ENCODE measurements around the gene CHCHD3. TPM values are rescaled to one million over a fixed set of nuclear protein-coding genes. Genes with fewer than 3 reads are reported as not detected.
A peak's percentile ranks its signal among the peaks of the same experiment; 100 is the strongest.

The CHCHD3 gene
- total RNA-seq, 1 experiment from 2014 or later, result 100 TPM

DNA sequence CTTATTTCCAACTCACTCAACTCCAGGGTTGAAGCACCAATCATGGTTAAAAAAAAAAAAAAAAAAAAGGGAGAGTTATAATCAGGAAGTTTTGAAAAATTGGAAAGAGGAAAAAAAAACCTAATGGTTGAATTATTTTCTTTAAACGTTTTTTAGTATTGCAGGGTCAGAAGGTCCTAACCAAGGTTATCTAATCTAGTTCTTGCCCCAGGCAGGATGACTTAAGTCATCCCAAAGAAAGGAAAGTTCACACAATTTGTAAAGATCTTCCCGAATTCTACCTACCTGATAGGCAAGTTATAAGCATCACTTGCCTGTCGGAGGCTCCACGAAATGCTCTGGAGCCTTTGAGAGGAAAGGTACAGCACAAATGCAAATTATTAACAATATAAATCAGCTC, 297.5 kb downstream of the CHCHD3 start:
- no peaks in the 10 kb centered on the region for H3K9me2 ChIP-seq (ENCODE audit: insufficient read depth)
- H3K4me1 ChIP-seq (replicated peaks; ENCODE audit: insufficient read depth), result no peaks in the 10 kb centered on the region
- H3K36me3 ChIP-seq (ENCODE audit: low read depth), result 0 out of 2 replicates have a peak, but pooled peaks cover 4% of the 10 kb centered on the region
- no peak overlapping the region for H2AFZ ChIP-seq
- no peaks in the 10 kb centered on the region for H4K20me1 ChIP-seq (ENCODE audit: insufficient read depth)
- ChIA-PET CTCF (interaction anchor here (0.7 kb wide), 1 partner anchor 687 kb away, joined by 5 read pairs; no protein-coding TSS in a partner anchor), POLR2A (ENCODE audit: unreplicated experiment) (interaction anchor here (0.5 to 0.7 kb wide), 2 partner anchors 513 to 1212 kb away, joined by 4 read pairs; no protein-coding TSS in a partner anchor)
- no TSS peak for BruUV-seq (replicated peaks)
- no peaks in the 10 kb centered on the region for H3F3A ChIP-seq (ENCODE audit: insufficient read depth, low read depth)
- DNase-seq, result no peak
- H3K4me3 ChIP-seq, result no peak overlapping the region
- H3K79me2 ChIP-seq (ENCODE audit: low read depth), result no peaks in the 10 kb centered on the region
- H3K4me2 ChIP-seq, result no peak overlapping the region
- H3K27me3 ChIP-seq (ENCODE audit: insufficient read depth, low read depth), result no peaks in the 10 kb centered on the region
- intact Hi-C loops (cut with micrococcal nuclease; ENCODE audit: unreplicated experiment), result no loop called here
- no peak overlapping the region for H3K27ac ChIP-seq
- TF ChIP-seq, protein P1, sequence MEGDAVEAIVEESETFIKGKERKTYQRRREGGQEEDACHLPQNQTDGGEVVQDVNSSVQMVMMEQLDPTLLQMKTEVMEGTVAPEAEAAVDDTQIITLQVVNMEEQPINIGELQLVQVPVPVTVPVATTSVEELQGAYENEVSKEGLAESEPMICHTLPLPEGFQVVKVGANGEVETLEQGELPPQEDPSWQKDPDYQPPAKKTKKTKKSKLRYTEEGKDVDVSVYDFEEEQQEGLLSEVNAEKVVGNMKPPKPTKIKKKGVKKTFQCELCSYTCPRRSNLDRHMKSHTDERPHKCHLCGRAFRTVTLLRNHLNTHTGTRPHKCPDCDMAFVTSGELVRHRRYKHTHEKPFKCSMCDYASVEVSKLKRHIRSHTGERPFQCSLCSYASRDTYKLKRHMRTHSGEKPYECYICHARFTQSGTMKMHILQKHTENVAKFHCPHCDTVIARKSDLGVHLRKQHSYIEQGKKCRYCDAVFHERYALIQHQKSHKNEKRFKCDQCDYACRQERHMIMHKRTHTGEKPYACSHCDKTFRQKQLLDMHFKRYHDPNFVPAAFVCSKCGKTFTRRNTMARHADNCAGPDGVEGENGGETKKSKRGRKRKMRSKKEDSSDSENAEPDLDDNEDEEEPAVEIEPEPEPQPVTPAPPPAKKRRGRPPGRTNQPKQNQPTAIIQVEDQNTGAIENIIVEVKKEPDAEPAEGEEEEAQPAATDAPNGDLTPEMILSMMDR (conservative IDR thresholded peaks at IDR 0.05), result no peak
- TF ChIP-seq EZH2 (IDR thresholded peaks at IDR 0.05; ENCODE audit: low read depth), result no peak
- H3K9me3 ChIP-seq (ENCODE audit: insufficient read depth, low read depth), result no peaks in the 10 kb centered on the region

DNA sequence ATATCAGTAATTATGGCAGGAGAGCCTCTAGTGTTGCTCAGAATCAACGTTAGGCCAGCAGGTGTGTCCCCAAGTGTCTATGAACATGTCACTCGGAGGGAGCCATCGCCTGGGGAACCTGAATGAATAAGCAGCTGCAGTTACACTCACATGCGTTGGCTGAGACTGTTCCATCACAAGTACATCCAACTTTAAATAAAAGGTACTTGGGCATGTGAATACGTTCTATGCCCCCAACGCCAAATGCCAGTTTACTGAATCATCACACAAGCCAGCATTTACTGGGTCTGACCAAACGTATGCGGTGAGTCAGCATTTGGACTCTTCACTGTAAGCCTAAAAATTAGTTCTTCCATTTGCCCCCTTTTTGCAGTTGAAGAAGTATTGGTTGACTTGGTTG, 298.1 kb downstream of the CHCHD3 start:
- no peak overlapping the region for H3K4me2 ChIP-seq
- H3F3A ChIP-seq (ENCODE audit: insufficient read depth, low read depth), result no peaks in the 10 kb centered on the region
- 0 out of 2 replicates have a peak, but pooled peaks cover 4% of the 10 kb centered on the region for H3K36me3 ChIP-seq (ENCODE audit: low read depth)
- H3K4me3 ChIP-seq, result no peak overlapping the region
- TF ChIP-seq EZH2 (IDR thresholded peaks at IDR 0.05; ENCODE audit: low read depth), result no peak
- TF ChIP-seq, protein P1 (conservative IDR thresholded peaks at IDR 0.05), result no peak
- H3K4me1 ChIP-seq (replicated peaks; ENCODE audit: insufficient read depth), result no peaks in the 10 kb centered on the region
- no peaks in the 10 kb centered on the region for H3K79me2 ChIP-seq (ENCODE audit: low read depth)
- H3K27ac ChIP-seq, result no peak overlapping the region
- H2AFZ ChIP-seq, result no peak overlapping the region
- DNase-seq, result peak in 1 of 2 experiments; percentile 70
- H4K20me1 ChIP-seq (ENCODE audit: insufficient read depth), result no peaks in the 10 kb centered on the region
- intact Hi-C loops (cut with micrococcal nuclease; ENCODE audit: unreplicated experiment), result no loop called here
- CTCF ChIA-PET, result interaction anchor here (0.7 kb wide), 1 partner anchor 688 kb away, joined by 5 read pairs; no protein-coding TSS in a partner anchor
- no TSS peak for BruUV-seq (replicated peaks)
- H3K9me3 ChIP-seq (ENCODE audit: insufficient read depth, low read depth), result no peaks in the 10 kb centered on the region
- no peaks in the 10 kb centered on the region for H3K27me3 ChIP-seq (ENCODE audit: insufficient read depth, low read depth)
- POLR2A ChIA-PET (ENCODE audit: unreplicated experiment), result interaction anchor here (0.7 kb wide), 1 partner anchor 12 kb away, joined by 3 read pairs; no protein-coding TSS in a partner anchor
- H3K9me2 ChIP-seq (ENCODE audit: insufficient read depth), result no peaks in the 10 kb centered on the region

DNA sequence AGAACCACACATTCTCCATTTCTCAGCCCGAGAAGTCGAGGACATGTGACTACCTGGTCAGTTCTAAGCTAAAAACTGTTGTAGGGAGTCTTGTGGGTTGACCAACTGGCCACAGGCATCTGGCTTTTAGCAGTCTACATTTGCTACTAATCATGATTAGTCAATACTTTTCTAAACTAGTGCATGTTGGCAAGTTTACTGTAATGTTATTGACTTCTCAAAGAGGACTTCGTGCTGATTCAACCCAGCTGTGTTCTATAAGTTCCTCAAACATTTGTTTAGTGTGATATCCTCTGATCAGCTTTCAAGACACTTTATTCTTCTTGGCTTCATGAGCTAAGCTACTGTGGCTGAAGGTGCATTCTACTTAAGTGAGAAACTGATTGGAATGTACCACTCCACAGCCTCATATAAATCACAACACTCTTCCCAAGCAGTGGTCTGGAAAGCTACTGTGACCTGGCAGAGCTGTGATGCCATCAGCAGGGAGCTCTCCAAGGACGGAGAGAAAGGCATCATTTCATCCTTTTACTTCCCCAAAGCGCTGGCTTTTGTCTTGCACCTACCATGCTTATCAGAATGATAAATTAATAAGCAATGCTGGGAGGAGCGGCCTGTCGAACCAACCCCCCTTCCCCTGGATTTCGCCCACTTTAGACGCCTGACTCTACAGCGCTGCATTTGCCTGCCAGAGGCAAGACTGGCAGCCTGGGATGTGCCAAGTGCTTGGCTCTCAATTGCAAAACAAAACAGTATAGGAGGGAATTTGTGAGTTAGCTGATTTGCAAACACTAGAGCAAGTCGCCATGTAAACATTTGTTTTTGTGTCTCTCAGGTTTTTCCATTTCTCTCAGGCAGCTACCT, 298.9 kb downstream of the CHCHD3 start:
- DNase-seq, result no peak
- CTCF ChIA-PET, result no interaction called here
- Histone ChIP-seq H3K79me2 (ENCODE audit: low read depth) (no peaks in the 10 kb centered on the region), H3F3A (ENCODE audit: insufficient read depth, low read depth) (no peaks in the 10 kb centered on the region), H3K9me2 (ENCODE audit: insufficient read depth) (no peaks in the 10 kb centered on the region), H3K4me2 (no peak overlapping the region), H3K36me3 (ENCODE audit: low read depth) (0 out of 2 replicates have a peak, but pooled peaks cover 4% of the 10 kb centered on the region), H3K27ac (no peak overlapping the region), H3K9me3 (ENCODE audit: insufficient read depth, low read depth) (no peaks in the 10 kb centered on the region), H2AFZ (no peak overlapping the region), H3K27me3 (ENCODE audit: insufficient read depth, low read depth) (no peaks in the 10 kb centered on the region), H3K4me3 (no peak overlapping the region), H4K20me1 (ENCODE audit: insufficient read depth) (no peaks in the 10 kb centered on the region), H3K4me1 (replicated peaks; ENCODE audit: insufficient read depth) (no peaks in the 10 kb centered on the region)
- TF ChIP-seq, protein P1 (conservative IDR thresholded peaks at IDR 0.05), result no peak
- TF ChIP-seq EZH2 (IDR thresholded peaks at IDR 0.05; ENCODE audit: low read depth), result no peak
- BruUV-seq (replicated peaks), result no TSS peak
- intact Hi-C loops (cut with micrococcal nuclease; ENCODE audit: unreplicated experiment), result no loop called here
- POLR2A ChIA-PET (ENCODE audit: unreplicated experiment), result interaction anchor here (0.7 kb wide), 1 partner anchor 13 kb away, joined by 3 read pairs; no protein-coding TSS in a partner anchor

Measured in PC-9 (cell line).